GM19455 (cell line): ENCODE measurements around the gene CIAO3.
"Not testable (repeated sequence)": the region's sequence is repeated elsewhere in the genome, so short reads cannot be mapped to it uniquely, and the experiment has no call there.

Experiments
- ATAC-seq: cut with Tn5 transposase; IDR thresholded peaks from one replicate; pipeline ENCODE4 v1.9.1; 2021; ENCODE audit not compliant: unreplicated experiment

CIAO3 gene

DNA sequence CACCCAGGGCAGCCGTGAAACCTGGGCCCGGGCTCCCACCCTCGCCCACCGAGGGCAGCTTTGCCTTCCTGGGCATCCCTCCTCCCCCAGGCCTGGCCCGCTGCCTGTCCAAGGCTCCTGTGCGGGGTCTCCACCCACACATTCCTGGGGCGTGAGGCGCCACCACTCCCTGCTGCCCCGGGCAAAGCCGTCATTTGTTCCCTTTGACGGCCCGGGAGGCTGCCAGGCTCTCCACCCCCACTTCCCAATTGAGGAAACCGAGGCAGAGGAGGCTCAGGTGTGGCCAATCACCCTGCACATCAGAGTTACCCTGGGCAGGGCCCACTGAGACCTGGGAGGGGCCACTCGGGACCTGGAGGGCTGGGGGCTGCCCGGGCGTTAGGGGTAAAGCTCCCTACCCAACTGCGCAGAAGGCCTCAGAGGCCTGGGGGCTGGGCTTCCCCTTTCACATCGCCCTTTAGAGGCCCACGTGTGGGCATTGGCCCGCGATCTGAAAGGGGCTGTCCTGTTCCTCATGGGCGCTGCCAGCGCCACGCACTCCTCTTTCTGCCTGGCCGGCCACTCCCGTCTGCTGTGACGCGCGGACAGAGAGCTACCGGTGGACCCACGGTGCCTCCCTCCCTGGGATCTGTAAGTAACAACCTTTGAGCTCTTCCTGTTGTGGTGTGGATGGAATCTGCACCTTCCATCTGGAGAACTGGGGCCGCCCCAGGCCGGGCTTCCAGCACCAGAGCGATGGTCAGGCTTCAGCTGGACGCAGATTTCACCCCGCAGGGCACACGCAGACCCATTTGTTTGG is 19.9 kb upstream of the CIAO3 start, which contains the start of gene MSLN:
Gene MSLN, plus strand, starts transcription at position 190 of the 799 bp plus-strand sequence. CDS start 1,947 bp downstream, outside the sequence.
- no peak for ATAC-seq

- no peak for ATAC-seq
Measured at GRCh38 chr16:760065-760464, 19.3 kb upstream of the CIAO3 start.

GRCh38 chr16:759110-759910 is 18.5 kb upstream of the CIAO3 start:
- no peak for ATAC-seq

- ATAC-seq = no peak
Measured at GRCh38 chr16:756428-756827, 15.6 kb upstream of the CIAO3 start.

DNA sequence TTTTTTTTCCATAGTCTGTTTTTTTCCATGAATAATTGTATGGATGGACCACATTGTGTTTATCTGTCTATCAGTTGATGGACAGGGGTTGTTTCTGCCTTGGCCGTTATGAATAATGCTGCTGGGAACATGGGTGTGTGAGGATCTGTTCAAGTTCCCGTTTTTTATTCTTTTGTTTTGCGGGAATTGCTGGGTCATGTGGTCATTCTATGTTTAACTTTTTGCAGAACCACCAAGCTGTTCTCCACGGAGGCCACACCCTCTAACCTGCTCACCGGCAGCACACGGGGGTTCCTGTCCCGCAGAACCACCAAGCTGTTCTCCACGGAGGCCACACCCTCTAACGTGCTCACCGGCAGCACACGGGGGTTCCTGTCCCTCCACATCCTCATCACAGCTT is 13.9 kb upstream of the CIAO3 start:
- ATAC-seq = no peak

DNA sequence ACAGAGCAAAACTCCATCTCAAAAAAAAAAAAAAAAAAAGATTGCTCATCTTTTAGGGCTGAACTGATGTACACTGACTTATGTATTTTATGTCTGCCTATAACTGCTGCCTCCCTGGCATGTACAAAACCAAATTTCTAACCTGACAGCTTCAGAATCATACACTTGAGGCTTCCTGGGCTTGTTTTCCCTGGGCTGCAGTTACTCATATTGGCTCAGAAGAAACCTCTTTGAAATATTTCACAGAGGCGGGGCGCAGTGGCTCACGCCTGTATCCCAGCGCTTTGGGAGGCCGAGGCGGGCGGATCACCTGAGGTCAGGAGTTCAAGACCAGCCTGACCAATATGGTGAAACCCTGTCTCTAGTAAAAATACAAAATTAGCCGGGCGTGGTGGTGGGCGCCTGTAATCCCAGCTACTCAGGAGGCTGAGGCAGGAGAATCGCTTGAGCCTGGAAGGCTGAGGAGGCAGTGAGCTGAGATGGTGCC is 13.4 kb upstream of the CIAO3 start:
- ATAC-seq = not testable (repeated sequence)

DNA sequence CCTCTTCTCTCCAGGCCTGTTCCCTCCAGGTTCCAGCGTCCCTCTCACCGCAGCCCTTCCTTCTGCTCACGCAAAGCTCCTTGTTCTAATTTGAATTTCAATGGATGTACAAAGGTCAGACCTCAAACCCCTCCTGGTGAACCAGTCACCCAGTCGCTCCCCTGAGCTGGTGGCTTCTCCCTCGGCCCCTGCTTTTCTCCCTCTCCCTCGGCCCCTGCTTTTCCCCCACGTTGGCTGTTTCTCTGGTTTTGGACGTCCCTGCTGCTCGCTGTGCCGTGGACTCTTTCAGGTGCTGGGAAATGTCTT is 11.2 kb upstream of the CIAO3 start:
- no peak for ATAC-seq

DNA sequence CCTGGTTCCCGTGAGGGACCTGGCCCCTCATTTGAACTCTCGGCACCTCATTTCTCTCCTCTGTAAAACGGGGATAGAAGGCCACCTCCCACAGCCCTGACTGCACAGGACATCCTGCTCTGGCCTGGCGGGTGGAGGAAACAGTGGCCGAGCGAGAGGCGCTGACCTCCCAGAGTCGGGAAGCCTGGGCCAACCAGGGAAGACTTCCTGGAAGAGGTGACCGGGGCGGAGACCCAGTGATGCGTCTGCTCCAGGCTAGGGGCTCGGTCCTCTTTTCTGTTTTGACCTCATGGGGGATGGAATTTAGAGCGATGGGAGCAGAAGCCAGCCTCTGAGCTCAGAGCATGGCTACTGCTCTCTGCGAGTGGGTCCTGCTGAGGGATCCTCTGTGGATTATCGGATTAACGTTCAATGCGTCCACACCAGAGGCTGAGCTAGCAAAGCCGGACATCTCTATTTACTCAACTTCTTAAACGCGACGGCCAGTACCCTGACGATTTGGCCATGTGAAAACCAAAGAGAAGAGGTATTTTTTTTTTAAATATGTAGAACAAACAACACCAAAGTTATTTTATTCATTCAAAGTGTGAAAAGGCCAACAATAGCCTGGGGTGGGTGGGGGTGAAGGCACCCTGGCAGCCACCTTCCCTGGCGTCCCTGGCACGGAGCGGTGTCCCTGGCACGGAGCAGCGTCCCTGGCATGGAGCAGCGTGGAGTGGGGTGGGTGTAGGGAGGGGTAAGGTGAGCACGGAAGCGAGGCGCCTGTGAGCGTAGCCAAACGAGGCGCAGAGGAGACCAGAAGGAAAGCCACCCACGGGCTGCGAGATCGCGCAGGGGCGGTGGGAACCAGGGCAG is 10.6 kb upstream of the CIAO3 start:
- no peak for ATAC-seq

DNA sequence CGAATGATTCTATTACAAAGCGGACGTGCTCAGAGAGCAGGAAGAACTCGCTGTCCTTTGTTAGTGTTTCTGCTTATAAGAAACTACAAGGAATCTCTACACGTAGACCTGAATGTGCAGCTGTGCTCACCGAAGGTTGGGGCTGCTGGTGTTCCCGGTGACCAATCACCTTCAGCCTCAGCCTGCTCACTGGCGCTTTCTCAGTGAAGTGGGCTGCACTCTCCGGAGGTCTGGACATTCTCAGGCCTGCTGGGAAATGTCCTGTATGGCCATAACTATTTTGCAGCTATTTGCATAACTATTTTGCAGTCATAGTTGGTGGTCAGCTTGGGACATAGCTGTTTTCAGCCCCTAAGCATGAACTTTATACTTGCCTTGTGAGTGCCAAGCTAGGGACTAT is 9.7 kb upstream of the CIAO3 start:
- no peak for ATAC-seq

- ATAC-seq = no peak
Measured at GRCh38 chr16:749010-749409, 8.2 kb upstream of the CIAO3 start.

DNA sequence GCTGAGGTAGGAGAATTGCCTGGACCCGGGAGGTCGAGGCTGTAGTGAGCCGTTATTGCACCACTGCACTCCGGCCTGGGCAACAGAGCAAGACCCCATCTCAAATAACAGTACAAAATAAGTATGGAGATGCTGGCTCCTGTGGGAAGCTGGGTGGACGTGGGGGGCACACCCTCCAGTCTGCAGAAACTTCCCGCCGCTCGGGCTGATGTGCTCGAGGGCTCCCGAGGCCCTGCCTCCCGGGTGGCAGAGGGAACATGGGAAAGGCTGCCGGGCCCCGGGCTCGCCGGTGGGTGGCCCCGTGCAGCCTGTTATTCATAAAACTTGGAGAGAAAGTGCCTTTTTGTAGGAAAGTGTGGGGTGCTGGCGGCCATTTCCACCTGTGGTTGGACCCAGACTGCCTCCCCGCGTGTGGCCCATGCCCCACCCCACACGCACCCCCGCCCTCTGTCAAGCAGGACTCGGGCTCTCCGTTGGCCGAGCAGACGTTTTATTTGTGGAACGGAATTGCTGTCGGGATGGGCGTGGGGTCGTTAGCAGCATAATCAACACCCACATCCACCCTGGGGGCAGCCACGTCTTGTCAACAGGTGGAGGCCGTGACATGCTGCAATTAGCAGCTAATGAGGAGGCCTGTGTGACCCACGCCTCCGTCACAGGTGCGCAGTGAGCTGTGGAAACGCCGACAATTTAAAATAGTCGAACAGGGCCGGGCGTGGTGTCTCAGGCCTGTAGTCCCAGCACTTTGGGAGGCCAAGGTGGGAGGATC is 7.4 kb upstream of the CIAO3 start:
- ATAC-seq = no peak

DNA sequence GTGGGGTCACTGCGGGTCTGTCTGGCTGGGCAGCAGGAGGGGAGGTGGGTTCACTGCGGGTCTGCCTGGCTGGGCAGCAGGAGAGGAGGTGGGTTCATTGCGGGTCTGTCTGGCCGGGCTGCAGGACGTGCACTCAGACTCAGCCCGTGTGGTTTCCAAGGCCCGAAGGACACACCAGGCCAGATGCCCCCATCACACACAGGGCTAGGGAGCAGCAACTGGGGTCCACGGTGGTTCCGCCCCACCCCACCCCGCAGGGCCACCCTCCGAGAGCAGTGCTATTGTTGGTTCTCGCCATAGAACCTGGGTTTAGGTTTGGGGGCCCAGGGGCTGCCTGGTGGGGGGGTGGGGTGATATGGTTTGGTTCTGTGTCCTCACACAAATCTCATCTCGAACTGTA is 5.8 kb upstream of the CIAO3 start:
- no peak for ATAC-seq

DNA sequence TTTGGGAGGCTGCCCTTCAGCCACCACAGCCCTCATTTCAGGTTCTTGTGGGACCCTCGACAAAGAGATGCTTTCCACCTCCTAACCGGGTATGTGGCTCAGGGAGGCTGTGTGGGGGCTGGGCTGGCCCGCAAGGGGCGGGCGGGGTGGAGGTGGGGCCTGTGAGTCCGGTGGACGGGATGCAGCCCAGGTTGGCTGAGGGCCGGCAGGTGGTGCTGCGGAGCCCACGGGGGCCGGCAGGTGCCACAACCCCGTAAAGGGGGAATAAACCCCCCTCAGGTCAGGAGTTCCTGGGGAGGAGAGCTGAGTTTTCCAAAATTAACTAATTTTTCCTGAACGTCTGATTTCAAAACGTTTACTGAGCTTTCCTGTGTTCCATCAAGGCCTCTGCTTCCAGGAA is 4.9 kb upstream of the CIAO3 start:
- ATAC-seq = no peak

- no peak for ATAC-seq
Measured at GRCh38 chr16:743794-744500, 3.1 kb upstream of the CIAO3 start.

- not testable (repeated sequence) for ATAC-seq
Measured at GRCh38 chr16:742894-743293, 2.1 kb upstream of the CIAO3 start.

DNA sequence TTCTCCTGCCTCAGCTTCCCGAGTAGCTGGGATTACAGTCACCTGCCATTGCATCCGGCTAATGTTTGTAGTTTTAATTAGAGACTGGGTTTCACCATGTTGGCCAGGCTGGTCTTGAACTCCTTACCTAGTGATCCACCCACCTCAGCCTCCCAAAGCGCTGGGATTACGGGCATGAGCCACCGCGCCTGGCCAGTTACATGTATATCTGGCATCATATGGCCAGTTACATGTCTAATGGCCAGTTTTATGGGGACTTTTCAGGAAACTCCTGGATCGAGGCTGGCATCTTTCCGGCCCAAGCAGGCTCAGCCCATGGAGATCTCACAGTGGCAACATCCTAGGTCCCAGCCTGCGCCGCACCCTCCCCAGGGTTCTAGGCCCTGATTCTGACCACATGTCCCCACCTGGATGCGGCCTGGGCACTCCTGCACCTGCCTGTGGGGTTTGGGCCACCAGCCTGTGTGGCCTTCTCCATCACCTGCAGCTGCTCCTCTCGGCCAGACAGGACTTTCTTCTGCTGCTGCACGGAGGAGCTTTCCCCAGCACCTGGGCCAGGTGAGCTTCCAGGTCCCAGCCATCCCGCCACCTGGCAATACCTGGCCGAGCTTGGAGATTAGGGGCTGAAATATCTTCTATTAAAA is 1.3 kb upstream of the CIAO3 start:
- no peak for ATAC-seq

- peak; percentile 21 for ATAC-seq
Measured at GRCh38 chr16:740459-740763, 386 bp downstream of the CIAO3 start.

DNA sequence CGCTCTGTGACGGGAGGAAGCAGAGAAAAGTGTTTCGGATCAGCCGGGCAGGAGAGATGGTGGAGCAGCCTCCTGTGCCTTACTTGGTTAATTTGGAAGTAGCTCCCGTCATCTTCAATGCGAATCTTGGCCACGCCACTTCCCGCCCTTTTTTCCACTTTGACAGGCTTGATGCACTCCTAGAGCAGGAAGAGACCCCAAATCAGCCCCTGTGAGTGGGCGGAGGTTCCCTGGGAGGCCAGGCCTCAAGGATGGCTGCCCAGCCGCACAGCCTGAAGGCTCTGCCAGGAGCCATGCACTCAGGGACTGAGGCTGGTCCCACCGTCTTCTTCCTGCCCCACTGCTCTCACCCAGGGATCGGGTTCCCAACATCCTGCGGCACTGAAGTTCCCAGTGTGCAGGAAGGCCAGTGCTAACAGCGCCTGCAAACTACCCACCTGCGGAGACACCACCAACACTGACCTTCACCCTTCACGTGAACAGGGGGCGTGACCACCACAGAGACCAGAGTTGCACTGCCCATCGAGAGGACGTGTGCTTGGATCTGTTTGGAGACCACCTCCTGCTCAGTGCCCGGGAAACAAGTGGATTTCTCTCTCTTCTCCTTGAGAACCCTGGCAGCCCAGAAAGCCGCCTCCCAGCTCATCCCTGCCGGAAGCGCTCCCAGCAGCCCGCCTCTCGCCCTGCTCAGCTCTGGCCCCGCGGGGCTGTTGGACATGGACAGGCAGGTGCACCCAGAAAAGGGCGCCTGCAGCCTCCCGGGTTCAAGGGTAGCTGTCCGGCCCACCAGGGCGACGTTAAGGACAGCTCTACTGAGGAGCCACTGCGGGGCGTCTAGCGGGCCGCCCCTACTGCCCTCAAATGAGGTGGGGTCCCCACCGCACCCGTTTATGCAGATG is 988 bp downstream of the CIAO3 start:
- ATAC-seq = no peak
